Adrenal gland (tissue), 12 donors: ENCODE measurements around the gene SYNGR1. TPM values are rescaled to one million over a fixed set of nuclear protein-coding genes. Genes with fewer than 3 reads are reported as not detected.

Experiments
- DNase-seq, 7 donors: peaks; one replicate each; pipeline ENCODE4 v3.0.0-alpha.2; 2019 to 2020
- H3K27ac ChIP-seq, 5 donors: fragments of 200-600 bp; sonication (generic) in 4 of 5; 1 replicate in 3 of 5; 2 replicates in 2 of 5; pipeline versions ENCODE4 v1.5.1 to v1.8.0; 2016 to 2020; ENCODE audit warnings: mild to moderate bottlenecking in 1 of 5
- H3K27me3 ChIP-seq: fragments of 200-600 bp; 2 replicates; pipeline ENCODE4 v1.8.0; 2021
- H3K36me3 ChIP-seq, 2 donors: fragments of 200-600 bp; replicated peaks in 1 of 2; 1 replicate in 1 of 2; 2 replicates in 1 of 2; pipeline versions ENCODE4 v1.5.1 to v1.8.0; 2018 to 2022
- H3K4me1 ChIP-seq, 2 donors: fragments of 200-600 bp; replicated peaks in 1 of 2; 1 replicate in 1 of 2; 2 replicates in 1 of 2; pipeline versions ENCODE4 v1.5.1 to v1.8.0; 2018 to 2021
- H3K4me3 ChIP-seq, 4 donors: fragments of 200-600 bp; sonication (generic) in 3 of 4; one replicate each; pipeline ENCODE4 v1.5.1; 2016 to 2018
- H3K9me3 ChIP-seq, 3 donors: fragments of 200-600 bp; sonication (generic) in 1 of 3; replicated peaks in 1 of 3; 1 replicate in 2 of 3; 2 replicates in 1 of 3; pipeline versions ENCODE4 v1.5.1 to v1.8.0; 2016 to 2021
- POLR2A ChIP-seq, 2 donors: fragments of 450-650 bp; IDR thresholded peaks; one replicate each; pipeline ENCODE4 v1.6.1; 2017; ENCODE audit warnings: antibody characterized with exemption in 2 of 2, mild to moderate bottlenecking in 2 of 2, moderate library complexity in 1 of 2
- WGBS, 4 donors: extraction: QIAGEN DNeasy Blood & Tissue Kit in 2 of 4; methylation state at CpG; one replicate each; pipeline versions ENCODE4 v1.1.5 to v1.1.7; 2013 to 2017; 5-methylcytosine and 5-hydroxymethylcytosine counted together
- intact Hi-C, 2 donors: fragments of 100-400 bp; cut with DNase I; formaldehyde crosslinking; loops; one replicate each; pipeline versions ENCODE4 v1.14.1 to v1.15.0; 2022 to 2023
- polyA plus RNA-seq, 3 donors: library from polyadenylated mRNA; stranded (reverse); fragments of 200-250 nt in 2 of 3; fragments of 350-450 nt in 1 of 3; fragmentation: Illumina TruSeq in 1 of 3; extraction: RNeasy Lipid Tissue Mini Kit (QIAGEN cat#74804) in 1 of 3; gene quantifications; one replicate each; pipeline ENCODE4 v1.2.3, GENCODE V29; 2013 to 2014
- total RNA-seq, 9 donors: library from RNA; depleted of rRNA in 4 of 9; stranded (reverse); fragments of >200 nt in 4 of 9; fragments of 120-200 nt in 1 of 9; fragmentation: NEBNext Ultra II Directional in 1 of 9; extraction: Animal tissue kit (Norgen Biotek cat#: 25700) in 1 of 9; gene quantifications; one replicate each; pipeline versions ENCODE4 v1.1.0 to v1.2.4, GENCODE V29; 2013 to 2023
- TF ChIP-seq, protein P1 (sequence below), 6 experiments: fragments of 450-650 bp in 4 of 6; fragments of 200-600 bp in 2 of 6; sonication (generic) in 1 of 6; IDR thresholded peaks; 1 replicate in 5 of 6; 2 replicates in 1 of 6; pipeline versions ENCODE4 v1.5.1 to v1.8.0; 2016 to 2021; ENCODE audit warnings: antibody characterized with exemption in 6 of 6, mild to moderate bottlenecking in 2 of 6, moderate library complexity in 1 of 6
- donor health status: healthy with polysubstance abuse.
- donor health status: Bipolar disorder and iron deficiency.
- donor health status: DM: yes; HTN: yes; CAD: no.
- donor health status: DM: no; HTN: no; CAD: no.
- donor health status: DM: no; HTN: no; CAD: no.
- donor health status: DM: yes; HTN: yes; CAD: no.

SYNGR1 gene
- total and polyA plus RNA-seq, 12 donors: 8.5 to 80.0 (median 28.2) TPM

GRCh38 chr22:39371732-39372131 is 21.9 kb downstream of the SYNGR1 start:
- no peaks in the 10 kb centered on the region for H3K4me1 ChIP-seq
- H3K27ac ChIP-seq: no peak overlapping the region
- TF ChIP-seq, protein P1, sequence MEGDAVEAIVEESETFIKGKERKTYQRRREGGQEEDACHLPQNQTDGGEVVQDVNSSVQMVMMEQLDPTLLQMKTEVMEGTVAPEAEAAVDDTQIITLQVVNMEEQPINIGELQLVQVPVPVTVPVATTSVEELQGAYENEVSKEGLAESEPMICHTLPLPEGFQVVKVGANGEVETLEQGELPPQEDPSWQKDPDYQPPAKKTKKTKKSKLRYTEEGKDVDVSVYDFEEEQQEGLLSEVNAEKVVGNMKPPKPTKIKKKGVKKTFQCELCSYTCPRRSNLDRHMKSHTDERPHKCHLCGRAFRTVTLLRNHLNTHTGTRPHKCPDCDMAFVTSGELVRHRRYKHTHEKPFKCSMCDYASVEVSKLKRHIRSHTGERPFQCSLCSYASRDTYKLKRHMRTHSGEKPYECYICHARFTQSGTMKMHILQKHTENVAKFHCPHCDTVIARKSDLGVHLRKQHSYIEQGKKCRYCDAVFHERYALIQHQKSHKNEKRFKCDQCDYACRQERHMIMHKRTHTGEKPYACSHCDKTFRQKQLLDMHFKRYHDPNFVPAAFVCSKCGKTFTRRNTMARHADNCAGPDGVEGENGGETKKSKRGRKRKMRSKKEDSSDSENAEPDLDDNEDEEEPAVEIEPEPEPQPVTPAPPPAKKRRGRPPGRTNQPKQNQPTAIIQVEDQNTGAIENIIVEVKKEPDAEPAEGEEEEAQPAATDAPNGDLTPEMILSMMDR (IDR thresholded peaks at IDR 0.05): no peak
- TF ChIP-seq POLR2A (IDR thresholded peaks at IDR 0.05): no peak
- no peaks in the 10 kb centered on the region for H3K36me3 ChIP-seq
- 86 to 100% (median 99%) methylated on average over 2 of the region's 2 CpGs for WGBS, 4 donors
- H3K27me3 ChIP-seq: no peaks in the 10 kb centered on the region
- DNase-seq: no peak
- intact Hi-C loops: no loop called here
- H3K9me3 ChIP-seq: no peaks in the 10 kb centered on the region
- no peak overlapping the region for H3K4me3 ChIP-seq

- no peak for DNase-seq
- Histone ChIP-seq H3K27ac (no peak overlapping the region), H3K36me3 (no peaks in the 10 kb centered on the region), H3K9me3 (no peaks in the 10 kb centered on the region), H3K27me3 (no peaks in the 10 kb centered on the region), H3K4me3 (no peak overlapping the region), H3K4me1 (no peaks in the 10 kb centered on the region)
- intact Hi-C loops: no loop called here
- WGBS, 4 donors: 92 to 96% (median 95%) methylated on average over 8 to 24 of the region's 24 CpGs
- TF ChIP-seq, protein P1 (IDR thresholded peaks at IDR 0.05): no peak
These were observed 24.4 kb downstream of the SYNGR1 start for GRCh38 chr22:39374191-39374590.

DNA sequence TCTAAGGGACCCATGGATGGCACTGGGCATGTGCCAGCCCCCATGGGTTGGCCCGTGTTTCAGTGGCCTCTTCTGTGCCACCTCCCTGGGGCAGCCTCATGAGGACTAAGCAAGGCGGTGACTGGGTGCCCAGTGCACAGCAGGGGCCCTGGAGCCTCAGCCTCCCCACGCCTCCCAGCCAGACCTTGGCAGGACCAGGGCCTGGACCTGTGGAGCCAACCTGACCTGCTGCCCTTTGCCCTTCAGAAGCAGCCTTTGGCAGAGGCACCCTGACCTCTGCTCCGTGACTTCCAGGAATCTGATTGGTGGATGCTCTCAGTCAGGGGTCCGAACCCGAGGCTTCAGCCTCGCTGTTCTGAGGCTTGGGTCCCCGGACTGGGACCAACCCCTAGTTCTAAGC is 25.0 kb downstream of the SYNGR1 start:
- DNase-seq: no peak
- intact Hi-C loops: no loop called here
- H3K36me3 ChIP-seq: no peaks in the 10 kb centered on the region
- WGBS, 4 donors: 89 to 100% (median 96%) methylated on average over 1 to 8 of the region's 8 CpGs
- H3K4me3 ChIP-seq: no peak overlapping the region
- no peaks in the 10 kb centered on the region for H3K4me1 ChIP-seq
- H3K9me3 ChIP-seq: no peaks in the 10 kb centered on the region
- TF ChIP-seq, protein P1 (IDR thresholded peaks at IDR 0.05): no peak
- TF ChIP-seq POLR2A (IDR thresholded peaks at IDR 0.05): no peak
- H3K27ac ChIP-seq: no peak overlapping the region
- no peaks in the 10 kb centered on the region for H3K27me3 ChIP-seq

- TF ChIP-seq POLR2A (IDR thresholded peaks at IDR 0.05): no peak
- TF ChIP-seq, protein P1 (IDR thresholded peaks at IDR 0.05): no peak
- no peaks in the 10 kb centered on the region for H3K4me1 ChIP-seq
- H3K27me3 ChIP-seq: no peaks in the 10 kb centered on the region
- H3K4me3 ChIP-seq: no peak overlapping the region
- no peak overlapping the region for H3K27ac ChIP-seq
- no peaks in the 10 kb centered on the region for H3K9me3 ChIP-seq
- 68 to 72% (median 71%) methylated on average over 8 of the region's 8 CpGs for WGBS, 4 donors
- H3K36me3 ChIP-seq: no peaks in the 10 kb centered on the region
- no peak for DNase-seq
- intact Hi-C loops: no loop called here
These were observed 25.9 kb downstream of the SYNGR1 start for GRCh38 chr22:39375646-39376045.
